DMS79 treated with DMSO at 0.1 percent for 48 hours (cell line): ENCODE results near the gene LRP2.
"Not testable (repeated sequence)": the region's sequence is repeated elsewhere in the genome, so short reads cannot be mapped to it uniquely, and the experiment has no call there.

ENCODE experiments used
- DNase-seq: peaks from one replicate; lab custom pipeline; 2025; lab: John Stamatoyannopoulos, UW

LRP2 gene

DNA sequence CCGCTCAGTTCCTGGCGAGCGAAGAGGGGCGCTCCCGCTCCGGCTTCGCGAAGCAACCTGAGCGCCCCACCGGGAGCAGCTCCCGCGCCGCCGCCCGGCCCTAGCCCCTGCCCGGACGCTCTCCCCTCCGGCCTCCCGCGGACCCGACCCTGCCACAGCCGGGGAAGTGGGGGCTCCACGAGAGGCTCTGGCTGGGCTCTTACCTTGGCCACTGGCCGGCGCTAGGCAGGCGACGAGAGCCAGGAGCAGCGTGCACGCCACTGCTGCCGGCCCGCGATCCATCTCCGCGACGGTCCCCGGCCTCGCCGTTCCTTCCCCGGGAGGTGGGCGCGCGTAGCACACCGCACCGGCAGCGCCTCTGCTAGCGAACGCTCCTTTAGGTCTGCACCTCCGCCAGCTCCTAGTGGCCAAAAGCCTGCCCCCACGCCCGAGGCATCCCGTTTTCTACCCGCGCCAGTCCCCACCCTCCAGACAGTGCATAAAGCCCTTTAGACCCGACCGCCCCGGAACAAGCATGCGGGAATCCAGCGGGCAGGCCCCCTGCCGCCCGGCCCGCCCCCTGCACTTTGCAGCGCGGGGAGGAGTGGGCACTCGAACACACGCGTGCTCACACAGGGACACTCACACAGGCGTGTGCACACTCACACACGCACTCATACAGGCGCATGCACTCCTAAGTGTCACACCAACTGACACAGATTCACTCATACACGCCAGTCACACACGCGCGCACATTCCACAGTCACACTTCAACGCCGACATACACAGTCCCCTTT, at the start of gene LRP2:
LRP2 (minus strand) TSS at position 417 of the 776 bp plus-strand sequence; CDS start at position 282, 135 bp downstream.
- DNase-seq: no peak

DNA sequence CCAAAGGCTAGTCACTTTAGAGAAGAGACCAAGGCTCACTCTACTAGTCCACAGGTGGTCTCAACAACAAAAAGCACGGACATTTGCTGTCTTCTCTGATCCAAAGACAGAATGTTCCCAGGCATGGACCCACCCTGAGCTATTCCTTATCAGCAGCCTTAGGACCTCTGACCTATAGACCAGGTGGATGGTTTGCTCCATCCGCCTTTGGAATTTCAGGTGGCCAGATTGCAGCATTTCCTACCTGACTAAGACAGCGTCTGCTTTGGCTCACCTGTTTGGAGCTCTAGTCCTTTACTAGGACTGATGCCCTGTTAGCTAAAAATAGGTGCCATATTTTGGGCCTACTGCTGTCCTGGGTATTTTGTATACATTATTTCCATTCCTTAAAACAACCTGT, 44.6 kb upstream of the LRP2 start:
- DNase-seq: no peak

DNA sequence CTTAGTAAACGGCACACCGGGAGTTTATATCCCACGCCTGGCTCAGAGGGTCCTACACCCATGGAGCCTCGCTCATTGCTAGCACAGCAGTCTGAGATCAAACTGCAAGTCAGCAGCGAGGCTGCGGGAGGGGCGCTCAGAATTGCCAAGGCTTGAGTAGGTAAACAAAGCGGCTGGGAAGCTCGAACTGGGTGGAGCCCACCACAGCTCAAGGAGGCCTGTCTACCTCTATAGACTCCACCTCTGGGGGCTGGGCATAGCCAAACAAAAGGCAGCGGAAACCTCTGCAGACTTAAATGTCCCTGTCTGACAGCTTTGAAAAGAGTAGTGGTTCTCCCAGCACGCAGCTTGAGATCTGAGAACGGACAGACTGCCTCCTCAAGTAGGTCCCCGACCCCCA, 37.2 kb upstream of the LRP2 start:
- not testable (repeated sequence) for DNase-seq

DNA sequence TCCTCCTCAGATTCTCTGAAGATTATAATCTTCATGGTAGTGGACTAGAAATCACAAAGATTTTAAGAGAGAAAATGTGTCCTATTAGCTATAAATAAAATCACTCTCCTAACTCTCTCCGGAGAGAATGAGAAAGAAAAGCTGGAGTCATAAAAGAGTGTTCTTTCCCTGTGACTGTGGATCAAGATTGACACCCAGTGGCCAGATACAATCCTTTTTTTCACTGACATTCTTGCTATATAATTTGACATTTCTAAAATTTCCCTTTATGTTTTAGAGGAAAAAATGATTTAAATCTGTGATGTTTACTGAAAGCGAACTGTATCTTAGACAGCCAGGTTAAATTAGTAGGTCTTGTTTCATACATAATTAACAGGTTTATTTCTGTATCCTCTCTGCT, 35.4 kb upstream of the LRP2 start:
- DNase-seq: no peak

DNA sequence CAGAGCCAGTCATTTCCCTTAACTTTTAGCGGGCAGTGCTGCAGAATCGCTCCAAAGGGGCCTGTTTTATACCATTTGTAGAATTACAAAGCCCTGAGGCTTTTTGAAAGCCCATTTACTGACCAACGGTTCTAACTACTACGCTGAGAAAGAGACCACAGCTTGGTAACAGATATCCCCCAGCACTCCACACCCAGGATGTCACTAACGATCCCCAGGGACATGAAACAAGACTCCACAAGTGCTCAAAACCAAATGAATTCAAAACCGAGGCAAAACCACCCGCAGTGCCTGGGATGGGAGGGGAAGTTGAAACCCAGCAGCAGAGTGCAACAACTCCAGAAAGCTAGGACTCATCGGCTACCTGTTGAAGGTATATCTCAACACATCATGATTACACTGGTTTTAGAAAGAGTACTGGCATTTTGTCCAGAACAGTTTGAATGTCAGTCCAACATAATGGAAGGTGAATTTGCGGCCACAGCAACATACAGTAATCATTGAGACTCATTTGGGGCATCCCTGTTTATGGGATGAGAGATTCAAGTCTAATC, 33.6 kb upstream of the LRP2 start:
- DNase-seq: no peak

DNA sequence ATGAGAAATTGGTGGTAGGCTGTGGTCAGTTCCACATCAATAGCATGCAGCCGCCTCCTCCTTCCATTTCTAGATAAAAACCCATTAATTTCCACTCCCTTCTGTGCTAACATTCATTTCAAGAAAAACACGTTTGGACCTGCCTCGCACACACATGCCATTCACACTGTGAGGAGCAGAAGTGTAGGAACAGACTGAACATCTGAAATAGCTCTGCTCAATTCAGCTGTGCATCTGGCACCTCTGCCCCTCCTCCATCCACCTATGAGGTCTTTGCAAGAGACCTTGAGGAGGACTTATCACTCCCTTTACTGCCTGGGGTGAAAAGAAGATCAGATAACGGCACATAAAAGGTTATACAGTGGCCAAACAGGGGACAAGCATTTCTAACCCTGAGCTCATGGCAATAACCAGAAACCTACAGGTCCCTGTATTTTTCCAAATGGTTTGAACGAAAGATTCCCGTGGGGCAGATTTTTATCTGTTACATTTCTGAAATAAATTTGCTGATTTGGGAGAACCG, 30.8 kb upstream of the LRP2 start:
- no peak for DNase-seq

DNA sequence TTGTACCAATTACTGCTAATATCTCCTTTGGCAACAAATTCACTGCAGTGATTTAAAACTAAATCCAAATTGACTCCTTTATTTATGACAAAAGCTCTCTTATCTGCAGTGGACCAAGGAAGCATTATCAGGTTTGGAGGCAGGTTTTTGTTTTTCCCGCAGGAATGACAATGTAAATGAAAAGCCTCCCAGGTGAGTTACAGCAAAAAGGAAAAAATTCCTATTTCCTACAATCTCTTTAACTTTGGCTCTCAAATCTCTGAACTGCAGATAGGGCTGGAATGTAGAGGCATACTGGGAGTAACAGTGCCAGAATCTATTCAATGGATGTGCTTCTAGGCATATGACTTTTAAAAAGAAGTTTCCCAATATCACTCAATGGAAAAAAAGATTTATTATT, 28.9 kb upstream of the LRP2 start:
- no peak for DNase-seq

DNA sequence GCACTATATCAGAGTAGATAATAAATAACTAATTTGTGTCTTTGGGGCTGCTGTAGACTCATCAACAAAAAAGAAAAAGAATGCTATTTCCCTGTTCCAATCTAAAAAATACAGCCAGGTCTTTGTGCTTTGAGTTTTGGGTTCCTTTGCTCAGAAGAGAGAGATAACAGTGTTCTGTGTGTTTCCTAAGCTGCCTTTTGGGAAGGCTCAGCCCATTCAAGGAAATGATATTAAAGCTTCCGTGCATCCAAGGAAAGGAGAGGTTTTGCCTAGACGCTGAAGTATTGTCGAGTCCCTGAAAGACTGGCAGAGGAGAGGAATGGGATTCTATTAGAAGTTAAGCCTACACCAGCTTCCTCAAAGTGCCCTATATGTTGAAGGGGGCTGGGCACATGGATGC, 25.8 kb upstream of the LRP2 start:
- no peak for DNase-seq

DNA sequence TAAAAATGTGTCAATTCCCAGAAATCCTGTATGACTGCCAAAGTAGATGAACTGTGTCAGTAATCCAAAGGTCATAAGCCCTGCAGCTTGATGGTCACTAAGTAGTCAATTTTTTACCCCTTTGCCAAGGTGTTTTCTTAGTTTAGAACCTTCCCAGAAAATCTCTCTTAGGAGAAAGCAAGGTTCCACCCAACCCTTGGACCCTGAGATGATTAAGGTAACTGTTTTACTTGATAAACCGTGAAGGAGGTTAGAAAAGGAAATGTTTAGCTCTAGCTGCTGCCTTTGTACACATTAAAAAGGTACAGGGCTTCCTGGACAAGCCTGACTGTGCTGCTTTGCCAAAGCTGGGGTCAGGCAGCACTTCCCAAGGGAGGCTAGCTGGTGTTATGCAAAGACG, 24.4 kb upstream of the LRP2 start:
- DNase-seq: no peak

DNA sequence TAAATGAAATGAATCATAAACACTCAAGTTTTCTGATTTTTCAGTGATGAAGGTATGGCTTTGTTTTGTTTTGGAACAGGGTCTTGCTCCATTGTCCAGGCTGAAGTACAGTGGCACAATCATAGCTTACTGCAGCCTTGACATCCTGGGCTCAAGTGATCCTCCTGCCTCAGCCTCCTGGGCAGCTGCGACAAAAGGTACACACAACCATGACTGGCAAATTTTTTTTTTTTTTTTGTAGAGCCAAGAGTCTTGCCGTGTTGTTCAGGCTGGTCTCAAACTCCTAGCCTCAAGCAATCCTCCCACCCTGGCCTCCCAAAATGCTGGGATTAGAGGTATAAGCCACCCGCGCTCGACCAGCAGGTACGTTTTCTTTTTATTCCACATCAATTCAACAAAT, 22.5 kb upstream of the LRP2 start:
- DNase-seq: no peak

DNA sequence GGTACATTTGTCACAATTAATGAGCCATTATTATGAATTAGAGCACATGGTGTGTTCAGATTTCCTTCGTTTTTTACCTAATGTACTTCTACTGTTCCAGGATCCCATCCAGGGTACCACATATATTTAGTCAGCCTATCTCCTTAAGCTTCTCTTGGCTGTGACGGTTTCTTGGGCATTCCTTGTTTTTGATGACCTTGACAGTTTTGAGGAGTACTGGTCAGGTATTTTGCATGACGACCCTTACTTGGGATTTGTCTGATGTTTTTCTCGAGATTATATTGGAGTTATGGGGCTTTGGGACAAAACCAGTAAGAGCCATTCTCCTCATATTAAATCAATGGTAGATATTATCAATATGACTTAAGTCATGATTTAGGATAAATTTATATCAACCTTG, 10.2 kb upstream of the LRP2 start:
- DNase-seq: no peak

DNA sequence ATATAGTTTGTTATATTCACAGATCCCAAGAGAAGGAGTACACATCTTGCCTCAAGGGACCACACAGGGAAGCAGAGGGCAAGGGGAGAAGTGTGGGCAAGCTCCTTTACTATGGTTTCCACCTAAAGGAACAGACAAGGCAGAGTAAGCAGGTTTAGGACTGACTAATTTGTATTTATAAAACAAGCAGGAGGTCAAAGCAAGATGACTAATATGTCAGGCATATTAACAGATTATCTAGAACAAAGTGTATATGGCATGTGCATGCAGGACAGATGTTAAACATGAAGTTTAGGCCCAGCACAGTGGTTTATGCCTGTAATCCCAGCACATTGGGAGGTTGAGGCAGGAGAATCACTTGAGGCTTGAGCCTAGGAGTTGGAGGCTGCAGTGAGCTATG, 3.7 kb upstream of the LRP2 start:
- DNase-seq: no peak

DNA sequence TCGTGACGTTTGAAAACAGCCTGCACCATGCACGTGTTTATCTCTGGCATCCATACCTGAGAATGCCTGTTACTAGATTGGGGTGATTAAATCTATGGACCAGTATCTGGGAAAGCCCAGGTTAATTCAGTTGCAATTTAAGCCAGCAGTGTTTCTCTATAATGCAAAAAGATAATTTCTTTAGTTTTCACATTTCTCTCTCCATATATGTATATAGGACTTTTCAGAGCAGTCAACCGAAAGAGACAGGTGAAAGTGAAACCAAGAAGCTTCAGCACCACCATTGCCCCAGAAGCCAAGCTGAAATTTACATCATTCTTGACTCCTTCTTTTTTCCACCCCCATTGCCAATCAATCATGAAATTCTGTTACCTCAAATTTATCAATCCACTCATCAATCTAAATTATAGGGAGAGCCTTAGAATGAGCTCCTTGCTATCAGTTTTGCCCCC, 2.7 kb upstream of the LRP2 start:
- no peak for DNase-seq

DNA sequence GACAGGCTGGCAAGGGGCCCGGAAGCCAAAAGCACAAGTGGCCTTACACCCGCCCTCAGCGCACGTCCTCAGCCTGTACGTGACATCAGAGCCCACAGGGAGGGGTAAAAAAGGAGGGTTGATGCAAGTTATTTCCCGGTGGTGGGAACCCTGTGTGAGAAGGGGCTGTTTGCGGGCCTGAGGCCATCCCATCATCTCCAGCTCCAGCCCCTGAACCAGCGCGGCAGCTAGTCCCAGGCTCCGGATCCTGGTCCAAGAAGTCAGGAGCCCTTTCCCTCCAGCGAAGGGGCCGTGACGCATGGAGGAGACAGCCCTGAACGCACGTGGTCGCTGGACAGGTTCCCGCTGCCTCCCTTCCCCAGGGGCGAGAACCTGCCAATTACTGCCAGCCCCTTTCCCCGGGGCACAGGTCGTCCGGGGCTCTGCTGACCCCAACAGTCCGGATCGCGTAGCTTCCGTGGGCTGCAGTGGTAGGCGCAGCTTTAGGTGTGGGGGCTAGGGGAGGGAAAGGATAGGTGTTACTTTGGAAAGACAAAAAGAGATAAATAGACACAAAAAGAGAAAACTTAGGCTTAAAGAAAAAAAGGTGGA, 1.3 kb upstream of the LRP2 start:
- DNase-seq: peak; percentile 30

DNA sequence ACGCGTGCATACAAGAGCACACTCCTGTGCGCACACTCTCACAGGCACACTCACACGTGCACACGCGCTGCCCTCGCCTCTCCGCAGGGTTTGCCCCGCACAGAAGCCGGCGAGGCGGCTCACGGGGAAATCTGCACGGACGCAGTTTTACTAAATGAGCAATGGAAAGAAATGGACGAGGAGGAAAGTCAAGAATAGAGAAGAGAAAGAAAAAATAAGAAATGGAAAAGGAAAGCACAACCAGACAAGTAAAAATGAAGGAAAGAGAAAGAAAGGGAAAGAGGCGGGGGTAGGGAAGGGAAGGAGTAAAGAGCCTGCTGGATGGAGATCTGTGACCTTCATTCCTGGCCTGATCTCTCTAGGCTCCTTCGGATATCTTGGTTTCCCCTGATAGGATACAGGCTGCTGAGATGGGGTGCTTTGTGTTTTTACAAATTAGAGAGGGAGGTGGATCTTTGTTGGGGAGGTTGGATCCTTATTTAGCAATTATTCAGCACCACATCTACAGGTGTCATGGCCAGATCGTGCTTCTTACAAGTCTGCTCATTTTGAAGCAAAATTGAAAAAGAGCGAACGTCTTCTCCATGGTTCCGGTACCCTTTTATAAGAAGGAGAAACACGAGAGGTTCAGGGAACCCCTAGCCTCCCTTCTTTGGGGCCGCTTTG, 693 bp upstream of the LRP2 start:
- DNase-seq: no peak

DNA sequence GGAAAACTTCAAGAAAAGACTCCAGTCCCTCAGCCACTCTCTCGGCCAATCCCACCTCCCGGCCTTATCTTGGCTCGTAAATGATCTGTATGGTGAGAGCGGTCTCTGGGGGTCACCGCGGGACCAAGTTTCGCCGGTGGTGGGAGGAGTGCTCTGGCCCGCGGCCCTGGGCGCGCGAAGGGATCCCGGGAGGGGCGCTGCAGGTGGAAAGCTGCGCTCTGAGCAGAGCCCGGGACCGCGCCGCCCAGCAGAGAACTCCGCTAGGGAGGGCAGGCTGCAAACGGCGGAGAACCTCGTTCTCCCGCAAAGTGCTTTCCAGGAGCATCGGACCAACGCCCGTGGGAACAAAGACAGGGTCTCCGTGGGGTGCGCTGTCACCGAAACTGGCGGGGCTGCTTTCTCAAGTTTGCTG, 622 bp downstream of the LRP2 start:
- no peak for DNase-seq

DNA sequence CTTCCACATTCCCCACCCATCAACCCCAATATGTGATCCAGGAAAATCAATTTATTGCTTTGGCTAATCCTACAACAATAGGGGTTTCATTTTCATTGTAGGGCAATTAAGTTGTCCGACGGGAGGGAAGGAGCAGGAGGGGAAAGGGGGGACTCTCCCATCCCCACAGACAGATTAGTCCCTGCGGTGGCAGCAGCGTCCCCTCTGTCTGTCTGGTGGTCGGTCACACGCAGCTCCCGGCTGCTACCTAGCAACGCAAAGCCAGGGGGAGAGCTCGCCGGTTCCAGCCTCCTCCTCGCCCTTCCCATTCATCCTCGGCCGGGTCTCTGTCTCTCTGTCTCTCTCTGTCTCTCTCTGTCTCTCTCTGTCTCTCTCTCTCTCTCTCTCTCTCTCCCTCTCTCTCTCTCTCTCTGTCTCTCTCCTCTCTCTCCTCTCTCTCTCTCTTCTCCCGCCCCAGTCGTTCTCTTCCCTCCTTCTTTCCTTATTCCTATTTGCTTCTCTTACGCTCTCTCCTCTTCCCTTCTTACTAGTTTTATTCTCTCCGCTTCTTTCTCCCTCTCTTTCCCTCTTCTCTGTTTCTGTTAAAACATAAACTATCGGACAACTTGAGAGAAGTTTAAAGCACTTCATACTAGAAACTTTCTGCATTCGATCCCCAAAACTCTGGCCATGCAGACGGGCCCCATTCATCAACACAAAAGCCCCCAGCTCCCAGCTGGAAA, 1.2 kb downstream of the LRP2 start:
- DNase-seq: no peak

DNA sequence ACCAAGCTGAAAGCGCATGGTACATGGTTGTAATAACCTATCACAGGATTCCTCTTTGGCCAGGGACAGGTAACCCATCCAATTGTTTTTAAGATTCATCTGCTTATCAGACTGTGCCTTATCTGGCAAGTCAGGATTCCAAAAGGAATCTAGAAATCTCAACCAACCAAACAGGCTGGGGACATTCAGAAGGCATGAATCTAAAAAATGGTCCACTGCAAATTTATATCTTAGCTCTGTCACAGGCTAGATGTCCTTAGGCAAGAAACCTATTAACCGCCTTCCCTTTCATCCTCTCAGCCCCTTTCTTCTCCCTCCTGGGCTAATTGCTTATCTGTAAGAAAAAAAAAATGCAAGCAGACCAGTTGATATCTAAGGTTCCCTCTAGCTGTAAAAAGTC, 4.3 kb downstream of the LRP2 start:
- no peak for DNase-seq

DNA sequence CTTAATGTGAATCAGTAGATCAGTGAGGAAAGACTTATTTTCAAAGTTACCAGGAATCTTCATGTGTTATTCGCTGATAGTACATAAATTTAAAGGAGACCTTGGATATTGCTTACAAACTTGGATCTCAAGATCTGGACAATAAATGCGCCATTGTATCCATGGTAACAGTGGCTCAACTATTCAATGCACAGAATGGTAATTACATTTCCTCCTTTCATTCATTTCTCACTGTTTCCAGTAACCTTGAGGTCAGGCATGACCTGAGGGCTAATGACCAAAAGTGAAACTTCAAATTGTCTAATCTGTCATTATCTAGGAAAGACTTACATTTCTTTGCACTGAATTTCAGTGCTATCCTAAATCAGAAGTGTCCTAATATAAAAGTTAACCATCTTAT, 8.1 kb downstream of the LRP2 start:
- no peak for DNase-seq

DNA sequence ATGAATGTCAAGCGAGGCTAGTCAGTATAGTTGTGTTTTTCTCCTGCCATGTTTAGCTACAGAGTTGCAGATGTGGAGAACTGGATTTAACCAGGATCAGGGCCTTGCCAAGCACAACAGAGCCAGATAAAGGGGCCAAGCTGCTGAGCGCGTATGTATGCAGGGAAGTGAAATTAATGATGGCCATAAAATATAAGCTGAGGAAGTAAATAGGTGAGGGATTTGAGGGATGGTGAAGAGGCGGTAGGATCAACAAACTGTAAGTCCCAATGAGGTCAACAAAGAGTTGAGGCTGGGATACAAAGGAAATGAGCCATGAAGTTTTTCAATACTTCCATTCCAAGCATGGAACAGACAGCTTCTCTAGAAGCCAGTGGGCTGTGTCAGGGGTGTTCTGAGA, 10.6 kb downstream of the LRP2 start:
- DNase-seq: no peak

DNA sequence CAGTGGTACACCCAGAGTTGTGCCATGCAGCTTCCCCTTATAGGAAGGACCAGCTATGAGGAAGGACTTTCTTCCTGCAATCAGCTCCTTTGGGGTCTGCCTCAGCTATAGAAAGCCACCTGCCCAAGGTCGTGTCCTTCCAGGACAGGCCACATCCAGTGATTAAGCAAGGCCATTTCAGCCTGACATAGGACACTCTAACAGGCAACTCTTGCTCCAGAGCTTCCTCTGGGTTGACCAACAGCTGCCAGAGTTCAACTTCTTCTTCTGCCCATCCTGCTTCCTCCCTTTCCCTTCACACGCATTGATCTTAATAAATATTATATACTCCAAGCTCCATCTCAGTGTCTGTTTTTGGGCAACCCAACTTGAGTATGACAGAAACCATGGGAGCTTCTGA, 12.8 kb downstream of the LRP2 start:
- no peak for DNase-seq
